Measurements from ENCODE around the gene COL4A4.

GRCh38 chr2:226962176-226962773, 201.7 kb downstream of the COL4A4 start:
- TF ChIP-seq, protein P1, sequence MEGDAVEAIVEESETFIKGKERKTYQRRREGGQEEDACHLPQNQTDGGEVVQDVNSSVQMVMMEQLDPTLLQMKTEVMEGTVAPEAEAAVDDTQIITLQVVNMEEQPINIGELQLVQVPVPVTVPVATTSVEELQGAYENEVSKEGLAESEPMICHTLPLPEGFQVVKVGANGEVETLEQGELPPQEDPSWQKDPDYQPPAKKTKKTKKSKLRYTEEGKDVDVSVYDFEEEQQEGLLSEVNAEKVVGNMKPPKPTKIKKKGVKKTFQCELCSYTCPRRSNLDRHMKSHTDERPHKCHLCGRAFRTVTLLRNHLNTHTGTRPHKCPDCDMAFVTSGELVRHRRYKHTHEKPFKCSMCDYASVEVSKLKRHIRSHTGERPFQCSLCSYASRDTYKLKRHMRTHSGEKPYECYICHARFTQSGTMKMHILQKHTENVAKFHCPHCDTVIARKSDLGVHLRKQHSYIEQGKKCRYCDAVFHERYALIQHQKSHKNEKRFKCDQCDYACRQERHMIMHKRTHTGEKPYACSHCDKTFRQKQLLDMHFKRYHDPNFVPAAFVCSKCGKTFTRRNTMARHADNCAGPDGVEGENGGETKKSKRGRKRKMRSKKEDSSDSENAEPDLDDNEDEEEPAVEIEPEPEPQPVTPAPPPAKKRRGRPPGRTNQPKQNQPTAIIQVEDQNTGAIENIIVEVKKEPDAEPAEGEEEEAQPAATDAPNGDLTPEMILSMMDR (tag by site-specific recombination; IDR thresholded peaks at IDR 0.05): no peak
- no peak for TF ChIP-seq ZNF776 (tag by site-specific recombination; IDR thresholded peaks at IDR 0.05; ENCODE audit: borderline replicate concordance)
- TF ChIP-seq ZBTB48 (tag by site-specific recombination; IDR thresholded peaks at IDR 0.05): no peak
- TF ChIP-seq YY1 (tag by site-specific recombination; IDR thresholded peaks at IDR 0.05): no peak
- no peak for TF ChIP-seq ZFP69B (tag by site-specific recombination; IDR thresholded peaks at IDR 0.05)
- no peak for TF ChIP-seq ZNF549 (tag by site-specific recombination; IDR thresholded peaks at IDR 0.05)
- TF ChIP-seq ZNF175 (tag by site-specific recombination; IDR thresholded peaks at IDR 0.05): no peak
- no peak for TF ChIP-seq ZNF529 (tag by site-specific recombination; IDR thresholded peaks at IDR 0.05; ENCODE audit: insufficient replicate concordance)
- no peak for TF ChIP-seq ZNF670 (tag by site-specific recombination; IDR thresholded peaks at IDR 0.05; ENCODE audit: low read depth)
- no peak for TF ChIP-seq HOXC10 (CRISPR knock-in tag; IDR thresholded peaks at IDR 0.05)
- TF ChIP-seq GLIS2 (tag by site-specific recombination; IDR thresholded peaks at IDR 0.05): no peak

Measured in HEK293 (cell line).